Measurements from ENCODE around the gene NOP58.
"Not testable (repeated sequence)": the region's sequence is repeated elsewhere in the genome, so short reads cannot be mapped to it uniquely, and the experiment has no call there.

Gene NOP58, protein sequence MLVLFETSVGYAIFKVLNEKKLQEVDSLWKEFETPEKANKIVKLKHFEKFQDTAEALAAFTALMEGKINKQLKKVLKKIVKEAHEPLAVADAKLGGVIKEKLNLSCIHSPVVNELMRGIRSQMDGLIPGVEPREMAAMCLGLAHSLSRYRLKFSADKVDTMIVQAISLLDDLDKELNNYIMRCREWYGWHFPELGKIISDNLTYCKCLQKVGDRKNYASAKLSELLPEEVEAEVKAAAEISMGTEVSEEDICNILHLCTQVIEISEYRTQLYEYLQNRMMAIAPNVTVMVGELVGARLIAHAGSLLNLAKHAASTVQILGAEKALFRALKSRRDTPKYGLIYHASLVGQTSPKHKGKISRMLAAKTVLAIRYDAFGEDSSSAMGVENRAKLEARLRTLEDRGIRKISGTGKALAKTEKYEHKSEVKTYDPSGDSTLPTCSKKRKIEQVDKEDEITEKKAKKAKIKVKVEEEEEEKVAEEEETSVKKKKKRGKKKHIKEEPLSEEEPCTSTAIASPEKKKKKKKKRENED

DNA sequence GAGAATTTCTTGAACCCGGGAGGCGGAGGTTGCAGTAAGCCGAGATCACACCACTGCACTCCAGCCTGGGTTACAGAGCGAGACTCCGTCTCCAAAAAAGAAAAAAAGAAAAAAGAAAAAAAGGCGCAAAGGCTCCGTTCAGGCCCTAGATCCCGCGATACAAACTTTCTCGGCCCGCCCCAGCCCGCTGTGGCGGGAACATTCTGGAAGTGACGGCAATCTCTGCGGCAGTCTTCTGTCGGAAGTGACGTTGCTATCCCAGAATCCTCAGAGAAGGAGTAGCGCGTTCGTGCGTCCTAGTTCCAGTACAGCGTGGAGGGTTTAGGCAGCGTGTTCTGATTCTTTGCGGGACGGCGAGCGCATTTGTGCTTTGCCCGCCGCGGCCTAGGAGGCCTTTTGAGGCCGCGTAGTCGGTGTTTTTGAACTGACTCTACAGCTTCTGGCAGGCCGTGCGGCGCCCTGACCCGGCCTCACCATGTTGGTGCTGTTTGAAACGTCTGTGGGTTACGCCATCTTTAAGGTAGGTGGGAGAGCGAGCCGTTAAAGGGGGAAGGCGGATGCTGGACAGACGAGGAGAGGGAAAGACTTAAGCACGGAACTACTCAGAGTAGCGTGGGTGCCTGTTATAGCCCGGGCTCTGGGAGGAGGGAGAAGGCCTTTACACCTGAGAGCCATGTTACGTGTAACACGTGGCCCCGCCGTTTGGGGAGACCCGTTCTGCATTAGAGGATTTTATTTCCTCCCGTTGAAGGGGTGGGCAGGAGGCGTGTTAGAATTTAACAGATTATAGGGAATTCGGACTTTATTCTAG, at the start of gene NOP58:
NOP58 (plus strand) TSS at position 297 of the 811 bp plus-strand sequence; CDS start at position 476, 179 bp downstream.
- DNase-seq (ENCODE audit: low spot score) = peak; percentile 97

DNA sequence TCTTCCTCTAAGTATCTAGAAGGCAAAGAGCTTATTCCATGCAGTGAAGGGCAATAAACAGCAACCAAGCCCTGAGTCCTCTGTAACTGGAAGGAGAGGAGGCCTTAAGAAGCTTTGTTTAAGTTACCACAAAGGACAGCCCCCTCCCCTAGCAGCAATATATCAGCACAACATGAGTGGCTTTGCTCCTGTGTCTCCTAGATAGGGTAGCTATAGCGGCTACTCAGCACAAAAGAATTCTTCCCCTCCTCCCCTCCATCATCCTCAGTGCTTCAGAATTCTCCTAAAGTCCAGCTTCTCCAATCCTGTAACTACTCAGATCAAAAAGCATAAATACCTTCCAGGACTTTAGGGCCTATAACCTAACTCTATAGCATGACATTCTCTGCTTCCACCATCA, 43.7 kb upstream of the NOP58 start:
- DNase-seq (ENCODE audit: low spot score) = peak; percentile 37

DNA sequence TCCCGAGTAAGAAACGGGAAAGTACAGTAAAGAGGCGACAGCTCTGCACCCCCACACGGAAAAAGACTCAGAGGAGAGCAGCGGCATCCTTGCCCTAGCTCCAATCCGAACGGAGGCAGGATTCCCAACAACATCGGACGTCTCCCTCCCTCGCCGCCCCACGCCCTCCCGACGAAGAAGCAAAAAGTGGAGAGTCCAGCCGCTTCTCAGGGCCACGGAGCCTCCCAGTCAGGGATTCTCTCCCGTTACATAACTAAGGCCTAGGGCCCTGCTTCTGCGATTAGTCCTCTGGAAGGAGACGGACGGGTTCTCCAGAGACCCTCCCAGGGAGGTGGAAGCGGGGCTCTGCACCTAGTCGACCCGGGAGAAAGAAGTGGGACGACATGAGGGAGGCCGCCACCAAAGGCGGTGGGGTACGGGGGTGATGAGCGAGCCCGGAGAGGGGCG, 27.8 kb upstream of the NOP58 start:
- peak; percentile 69 for DNase-seq (ENCODE audit: low spot score)

DNA sequence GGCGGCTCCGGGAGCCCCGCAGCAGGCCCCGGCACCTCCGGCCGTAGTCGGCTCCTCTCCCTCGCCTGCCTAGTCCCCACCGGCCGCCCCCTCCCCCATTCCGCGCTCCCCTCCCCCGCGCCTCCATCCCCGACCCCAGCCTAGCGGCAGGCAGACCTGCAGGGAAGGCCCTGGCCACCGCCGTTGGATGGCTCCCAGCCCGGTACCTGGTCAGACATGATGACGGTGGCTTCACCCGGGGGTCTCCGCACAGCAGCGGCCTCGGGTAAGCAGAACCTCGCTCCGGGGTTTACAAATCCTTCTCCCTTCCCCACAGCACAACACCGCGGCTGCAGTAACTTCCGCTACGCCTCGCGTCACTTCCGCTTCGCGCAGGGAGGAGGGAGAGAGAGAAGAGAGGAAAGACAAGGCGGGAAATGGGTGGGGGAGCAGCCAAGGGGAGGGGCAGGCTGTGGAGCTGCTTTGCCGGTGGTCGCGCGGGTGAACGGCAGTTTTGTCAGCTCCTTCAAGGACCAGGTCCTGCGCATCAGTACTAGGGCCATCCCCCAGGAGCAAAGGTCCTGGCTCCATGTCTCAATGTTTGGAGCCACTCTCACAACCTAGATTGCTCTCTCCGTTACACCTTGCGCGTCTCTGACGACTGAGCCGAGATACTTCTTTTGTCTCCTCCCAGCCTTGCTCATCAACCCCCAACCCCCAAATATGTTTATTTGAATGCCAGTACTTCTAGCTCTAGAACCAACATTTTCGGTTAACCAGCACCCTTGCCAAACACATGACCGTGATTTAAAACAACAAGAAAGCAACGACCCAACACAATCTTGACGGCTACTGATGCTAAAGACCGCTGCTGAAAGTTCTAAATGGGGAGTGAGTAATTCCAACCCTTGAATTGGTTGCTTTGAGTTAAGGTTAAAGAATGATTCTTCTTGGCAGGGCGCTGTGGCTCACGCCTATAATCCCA, 27.0 kb upstream of the NOP58 start, which contains the start of gene SUMO1:
SUMO1 (minus strand) TSS at position 364 of the 964 bp plus-strand sequence; CDS start at position 218, 146 bp downstream.
- DNase-seq (ENCODE audit: low spot score) = peak; percentile 89

DNA sequence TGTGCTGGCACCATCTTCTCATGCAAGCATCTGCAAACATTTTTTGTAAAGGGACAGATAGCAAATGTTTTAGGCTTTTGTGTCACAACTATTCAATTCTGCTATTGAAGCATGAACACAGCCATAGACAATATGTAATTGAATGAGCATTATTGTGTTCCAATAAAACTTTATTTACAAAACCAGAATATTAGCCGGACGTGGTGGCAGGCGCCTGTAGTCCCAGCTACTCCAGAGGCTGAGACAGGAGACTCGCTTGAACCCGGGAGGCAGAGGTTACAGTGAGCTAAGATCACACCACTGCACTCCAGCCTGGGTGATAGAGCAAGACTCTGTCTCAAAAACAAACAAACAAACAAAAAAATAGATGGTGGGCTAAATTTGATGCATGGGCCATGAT, 17.9 kb upstream of the NOP58 start:
- not testable (repeated sequence) for DNase-seq (ENCODE audit: low spot score)

DNA sequence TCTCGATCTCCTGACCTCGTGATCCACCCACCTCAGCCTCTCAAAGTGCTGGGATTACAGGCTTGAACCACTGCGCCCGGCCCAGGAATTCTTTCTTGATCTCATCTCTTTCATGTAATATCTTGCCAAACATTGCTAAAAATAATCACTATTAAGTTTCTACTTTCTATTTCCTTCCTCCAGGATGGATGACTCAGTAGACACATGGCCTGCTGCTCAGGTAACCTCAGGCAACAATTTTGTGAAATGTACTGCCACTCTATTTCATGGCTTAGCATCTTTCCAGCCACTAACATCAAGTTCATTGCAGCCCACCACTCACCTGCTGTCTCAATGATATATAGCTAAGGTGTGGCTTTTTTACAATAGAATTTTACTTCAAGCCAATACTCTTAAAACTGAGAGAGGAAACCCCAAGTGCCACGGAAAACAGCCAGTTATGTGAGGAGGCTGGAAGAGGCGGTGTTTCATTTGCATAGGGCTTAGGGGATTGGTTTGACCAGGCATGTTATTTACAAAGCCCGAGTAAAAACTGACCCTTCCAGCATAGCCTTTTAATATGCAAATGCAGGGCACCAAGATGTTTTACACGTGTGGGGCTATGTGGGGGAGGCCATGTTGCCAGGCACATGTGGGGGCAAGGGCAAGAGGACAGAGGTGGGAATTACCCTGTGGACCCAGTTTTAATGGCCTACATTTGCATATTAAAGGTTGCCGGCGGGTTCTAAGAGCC, 15.9 kb upstream of the NOP58 start:
- DNase-seq (ENCODE audit: low spot score) = no peak

DNA sequence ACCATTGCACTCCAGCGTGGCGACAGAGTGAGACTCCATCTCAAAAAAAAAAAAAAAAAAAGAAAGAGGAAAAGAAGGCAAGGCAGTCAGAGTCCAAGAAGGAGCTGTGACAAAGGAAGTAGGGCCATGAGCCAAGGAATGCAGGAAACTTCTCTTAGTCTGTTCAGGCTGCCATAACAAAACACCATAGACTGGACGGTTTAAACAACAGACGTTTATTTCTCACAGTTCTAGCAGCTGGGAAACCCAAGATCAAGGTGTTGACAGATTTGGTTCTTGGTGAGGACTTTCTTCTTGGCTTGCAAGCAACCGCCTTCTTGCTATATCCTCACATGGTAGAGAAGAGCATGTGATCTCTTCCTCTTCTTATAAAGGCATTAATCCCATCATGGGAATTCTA, 14.1 kb upstream of the NOP58 start:
- no peak for DNase-seq (ENCODE audit: low spot score)

DNA sequence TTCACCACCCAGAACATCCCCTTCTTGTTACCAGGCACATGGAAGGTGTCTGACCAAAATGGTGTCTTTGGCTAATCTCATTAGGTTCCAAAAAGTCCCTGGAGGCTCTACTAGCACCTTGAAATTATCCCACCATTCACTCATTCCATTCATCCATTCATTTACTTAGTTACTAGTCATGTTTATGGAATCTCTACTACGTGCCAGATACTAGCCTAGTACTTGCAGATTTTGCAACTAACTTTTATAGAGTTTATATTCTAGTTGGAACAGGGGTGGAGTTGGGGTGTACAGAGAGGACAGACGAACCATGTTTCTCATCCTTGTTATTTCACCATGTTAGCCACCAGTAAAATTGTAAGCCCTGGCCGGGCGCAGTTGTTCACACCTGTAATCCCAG, 4.0 kb upstream of the NOP58 start:
- peak; percentile 19 for DNase-seq (ENCODE audit: low spot score)

DNA sequence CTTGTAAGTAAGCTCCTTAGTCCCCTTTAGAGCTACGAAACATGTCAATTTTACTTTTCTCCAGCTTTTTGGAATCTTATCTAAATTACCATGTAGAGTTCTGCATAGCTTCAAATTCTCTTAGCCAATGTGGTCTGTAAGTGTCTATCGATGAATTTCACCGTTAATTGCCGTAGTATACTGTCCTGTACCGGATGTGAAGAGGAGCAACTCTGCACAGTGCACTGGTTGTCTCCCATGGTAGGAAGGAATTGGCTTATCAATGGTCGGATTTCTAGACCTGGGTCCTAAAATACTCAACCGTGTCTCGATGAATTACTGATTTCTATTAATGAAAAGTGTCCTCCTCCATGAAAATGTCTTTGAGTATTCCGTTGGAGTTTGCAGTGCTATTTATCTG, 1.9 kb downstream of the NOP58 start:
- peak; percentile 10 for DNase-seq (ENCODE audit: low spot score)

DNA sequence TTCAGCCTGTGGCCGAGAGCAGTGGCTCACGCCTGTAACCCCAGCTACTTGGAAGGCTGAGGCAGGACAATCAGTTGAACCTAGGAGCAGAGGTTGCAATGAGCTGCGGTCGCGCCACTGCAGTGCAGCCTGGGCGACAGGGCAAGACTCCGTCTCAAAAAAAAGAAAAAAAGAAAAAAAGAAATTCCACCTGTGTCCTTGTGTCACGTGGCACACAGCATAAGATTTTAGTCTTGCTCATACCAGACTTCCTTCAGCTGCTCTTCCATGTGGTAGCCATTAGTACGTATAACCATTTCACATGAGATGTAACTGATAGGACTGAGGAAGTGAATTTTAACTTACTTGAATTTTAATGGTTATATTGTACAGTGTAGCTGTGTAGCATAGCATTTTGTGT, 4.0 kb downstream of the NOP58 start:
- DNase-seq (ENCODE audit: low spot score) = no peak

DNA sequence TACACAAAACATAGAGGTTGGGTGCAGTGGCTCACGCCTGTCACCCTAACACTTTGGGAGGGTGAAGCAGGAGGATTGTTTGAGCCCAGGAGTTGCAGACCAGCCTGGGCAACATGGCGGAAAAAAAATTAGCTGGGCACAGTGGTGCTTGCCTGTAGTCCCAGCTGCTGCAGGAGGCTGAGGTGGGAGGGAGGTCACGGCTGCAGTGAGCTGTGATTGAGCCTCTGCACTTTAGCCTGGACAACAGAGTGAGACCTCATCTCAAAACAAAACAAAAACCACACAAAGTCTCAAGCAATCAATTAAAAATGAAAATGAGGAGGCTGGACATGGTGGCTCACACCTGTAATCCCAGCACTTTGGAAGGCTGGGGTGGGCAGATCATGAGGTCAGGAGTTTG, 4.9 kb downstream of the NOP58 start:
- DNase-seq (ENCODE audit: low spot score) = no peak

DNA sequence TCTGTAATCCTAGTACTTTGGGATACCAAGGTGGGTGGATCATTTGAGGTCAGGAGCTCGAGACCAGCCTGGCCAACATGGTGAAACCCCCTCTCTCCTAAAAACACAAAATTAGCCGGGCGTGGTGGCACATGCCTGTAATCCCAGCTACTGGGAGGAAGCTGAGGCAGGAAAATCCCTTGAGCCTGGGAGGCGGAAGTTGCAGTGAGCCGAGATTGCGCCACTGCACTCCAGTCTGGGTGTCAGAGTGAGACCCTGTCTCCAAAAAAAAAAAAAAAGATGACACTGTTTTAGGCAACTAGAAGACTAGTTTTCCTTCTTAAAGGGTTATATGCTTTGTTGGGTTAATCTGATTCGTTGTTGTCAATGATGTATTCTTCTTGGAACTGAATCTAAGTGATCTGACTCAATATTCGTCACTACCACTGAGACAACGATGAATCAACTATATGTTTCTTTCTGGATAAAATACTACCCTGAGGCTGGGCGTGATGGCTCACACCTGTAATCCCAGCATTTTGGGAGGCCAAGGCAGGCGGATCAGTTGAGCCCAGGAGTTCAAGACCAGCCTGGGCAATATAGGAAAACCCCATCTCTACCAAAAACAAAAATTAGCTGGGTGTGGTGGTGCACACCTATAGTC, 10.6 kb downstream of the NOP58 start:
- peak; percentile 37 for DNase-seq (ENCODE audit: low spot score)

DNA sequence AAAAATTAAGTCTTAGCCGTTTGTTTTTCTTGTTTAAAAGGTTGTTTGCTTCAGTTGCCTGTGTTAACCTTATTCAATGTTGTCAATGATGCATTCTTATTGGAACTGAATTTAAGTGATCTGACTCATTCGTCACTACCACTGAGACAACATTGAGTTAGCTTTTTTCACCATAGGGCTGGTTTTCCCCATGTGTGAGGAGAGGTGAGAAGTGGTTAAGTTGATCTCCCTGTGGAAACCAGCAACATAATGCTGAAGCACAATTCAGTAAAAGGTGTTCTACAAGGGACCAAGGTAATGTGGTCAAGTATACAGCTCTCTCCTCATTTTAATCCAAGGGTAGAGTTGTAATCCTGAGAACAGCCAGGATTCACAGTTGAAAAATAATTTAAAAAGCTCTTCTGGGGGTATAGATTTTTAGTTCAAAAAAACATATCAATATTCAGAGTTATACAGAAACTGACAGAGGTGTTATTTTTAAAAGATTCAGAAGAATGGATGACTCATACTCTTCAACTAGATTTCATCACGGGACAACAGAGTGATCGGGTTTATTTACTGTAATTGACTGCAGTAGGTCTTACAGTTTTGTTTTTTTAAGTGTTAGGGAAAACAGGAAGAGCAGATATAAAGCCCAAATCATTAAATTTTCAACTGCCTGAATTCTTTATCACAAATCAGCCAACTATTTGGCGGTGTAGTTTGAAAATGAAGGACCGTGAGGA, 12.6 kb downstream of the NOP58 start:
- peak; percentile 45 for DNase-seq (ENCODE audit: low spot score)

DNA sequence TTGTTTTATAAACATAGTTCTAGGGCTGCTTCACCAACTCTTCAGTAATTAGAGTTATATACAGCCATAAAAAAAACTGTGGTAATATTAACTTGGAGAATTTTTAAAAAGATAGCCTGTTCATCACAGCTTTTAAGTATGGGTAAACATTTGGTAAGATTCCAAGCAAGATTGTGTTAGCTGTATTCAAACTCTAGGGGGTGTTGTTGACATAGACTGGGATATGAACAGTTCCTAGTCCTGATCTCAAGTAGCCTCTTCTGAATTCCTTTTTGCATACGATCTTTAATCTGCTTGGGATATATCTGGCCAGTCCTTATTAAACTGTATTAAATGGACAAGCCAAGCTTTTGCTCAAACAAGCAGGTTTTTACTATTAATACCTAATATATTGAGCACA, 13.4 kb downstream of the NOP58 start:
- DNase-seq (ENCODE audit: low spot score) = peak; percentile 74

DNA sequence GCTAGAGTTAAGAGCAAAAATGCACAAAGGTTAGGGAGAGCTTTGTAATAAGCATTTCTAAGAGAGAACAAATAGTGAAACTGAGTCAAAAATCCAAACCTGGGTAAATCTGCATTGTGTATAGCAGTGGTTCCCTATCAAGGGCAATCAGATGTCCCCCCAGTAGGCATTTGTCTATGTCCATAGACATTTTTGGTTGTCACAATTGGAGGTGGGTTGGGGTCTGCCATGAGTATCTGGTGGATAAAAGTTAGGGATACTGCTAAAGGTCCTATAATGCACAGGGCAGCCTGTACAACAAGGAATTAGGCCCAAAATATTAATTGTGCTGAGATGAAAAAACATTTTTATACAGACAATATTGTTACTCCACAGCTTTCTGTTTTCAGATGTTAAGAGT, 21.0 kb downstream of the NOP58 start:
- no peak for DNase-seq (ENCODE audit: low spot score)

DNA sequence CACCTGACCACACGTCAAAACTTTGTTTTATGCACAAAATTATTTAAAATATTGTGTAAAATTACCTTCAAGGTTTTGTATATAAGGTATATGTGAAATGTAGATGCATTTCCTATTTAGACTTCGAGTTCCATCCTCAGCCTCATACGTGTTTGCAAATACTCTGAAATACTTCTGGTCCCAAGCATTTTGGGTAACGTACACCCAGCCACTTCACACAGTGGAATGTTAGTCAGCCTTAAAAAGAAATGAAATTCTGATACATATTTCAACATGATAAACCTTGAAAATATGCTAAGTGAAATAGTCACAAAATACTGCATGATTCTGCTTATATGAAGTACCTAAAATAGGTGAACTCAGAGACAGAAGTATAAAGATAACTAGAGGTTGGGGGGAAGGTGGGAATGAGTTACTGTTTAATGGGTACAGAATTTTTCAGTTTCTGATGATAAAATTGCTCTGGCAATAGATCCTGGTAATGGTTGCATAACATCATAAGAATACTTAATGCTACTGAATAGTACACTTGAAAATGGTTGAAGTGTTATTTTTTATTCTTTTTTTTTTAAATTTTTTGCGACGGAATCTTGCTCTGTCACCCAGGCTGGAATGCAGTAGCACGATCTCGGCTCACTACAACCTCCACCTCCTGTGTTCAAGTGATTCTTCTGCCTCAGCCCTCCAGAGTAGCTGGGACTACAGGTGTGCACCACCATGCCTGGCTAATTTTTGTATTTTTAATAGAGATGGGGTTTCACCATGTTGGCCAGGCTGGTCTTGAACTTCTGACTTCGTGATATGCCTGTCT, 24.0 kb downstream of the NOP58 start:
- no peak for DNase-seq (ENCODE audit: low spot score)

DNA sequence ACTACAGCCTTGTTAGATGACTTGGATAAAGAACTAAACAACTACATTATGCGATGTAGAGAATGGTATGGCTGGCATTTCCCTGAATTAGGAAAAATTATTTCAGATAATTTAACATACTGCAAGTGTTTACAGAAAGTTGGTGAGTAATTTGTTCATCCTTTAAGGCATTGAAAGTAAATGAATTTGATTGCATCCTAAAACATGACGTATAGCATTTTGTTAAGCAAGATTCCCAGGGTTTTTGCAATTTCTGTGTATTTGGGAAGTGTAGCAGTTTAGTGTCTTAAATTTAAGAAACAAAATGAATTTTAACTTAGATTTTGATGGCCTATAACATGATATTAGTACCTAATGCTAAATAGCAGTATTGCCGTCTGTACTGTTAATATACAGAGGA, 24.8 kb downstream of the NOP58 start:
- DNase-seq (ENCODE audit: low spot score) = no peak

DNA sequence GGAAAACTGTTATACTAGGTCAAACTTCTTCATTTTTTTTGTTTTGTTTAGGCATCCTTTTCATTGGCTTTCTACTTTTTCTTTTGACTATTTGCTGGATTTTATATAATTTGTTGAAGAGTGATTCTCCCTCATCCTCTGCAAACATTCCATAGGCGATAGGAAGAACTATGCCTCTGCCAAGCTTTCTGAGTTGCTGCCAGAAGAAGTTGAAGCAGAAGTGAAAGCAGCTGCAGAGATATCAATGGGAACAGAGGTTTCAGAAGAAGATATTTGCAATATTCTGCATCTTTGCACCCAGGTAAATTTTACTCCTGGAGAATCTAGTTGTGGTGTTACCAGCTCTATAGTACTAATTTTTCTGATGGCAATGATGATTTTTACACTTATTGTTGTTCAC, 25.4 kb downstream of the NOP58 start:
- no peak for DNase-seq (ENCODE audit: low spot score)

DNA sequence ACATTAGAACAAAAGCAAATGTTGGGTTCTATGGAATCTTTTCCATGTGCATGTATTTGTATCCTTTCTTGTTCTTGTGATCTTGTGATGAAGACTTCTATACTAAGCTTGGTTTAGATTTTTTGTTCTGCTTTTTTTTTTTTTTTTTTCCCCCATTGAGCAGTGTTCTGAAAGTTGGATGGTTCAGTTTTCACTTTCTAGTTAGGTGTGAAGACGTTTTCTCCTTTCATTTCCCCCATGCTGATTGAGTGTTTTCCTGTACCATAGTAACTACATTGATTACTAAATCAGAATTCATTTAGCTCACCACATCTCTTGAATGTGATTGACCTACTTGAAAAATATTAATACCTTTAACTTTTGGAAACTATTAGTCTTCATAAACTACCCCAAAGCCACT, 34.1 kb downstream of the NOP58 start:
- no peak for DNase-seq (ENCODE audit: low spot score)
